Heart left ventricle (tissue), 16 donors: ENCODE measurements around the gene ABHD14A. TPM values are rescaled to one million over a fixed set of nuclear protein-coding genes. Genes with fewer than 3 reads are reported as not detected.

Experiments
- ATAC-seq, 4 donors: fragments of 200-7000 bp; cut with Tn5 transposase; one replicate each; pipeline ENCODE4 v1.9.1; 2020 to 2022; ENCODE audit warnings: moderate library complexity in 4 of 4, mild to moderate bottlenecking in 3 of 4, moderate number of reproducible peaks in 1 of 4
- DNase-seq, 5 donors: peaks; one replicate each; pipeline ENCODE4 v3.0.0-alpha.2; 2020
- H3K27ac ChIP-seq, 12 donors: fragments of 200-600 bp; sonication (generic) in 4 of 12; one replicate each; pipeline versions ENCODE4 v1.5.0 to v1.8.0; 2016 to 2022; ENCODE audit warnings: mild to moderate bottlenecking in 2 of 12
- H3K27me3 ChIP-seq, 9 donors: fragments of 200-600 bp; sonication (generic) in 2 of 9; one replicate each; pipeline versions ENCODE4 v1.5.1 to v1.8.0; 2016 to 2022; ENCODE audit warnings: mild to moderate bottlenecking in 3 of 9
- H3K36me3 ChIP-seq, 9 donors: fragments of 200-600 bp; sonication (generic) in 2 of 9; one replicate each; pipeline versions ENCODE4 v1.5.0 to v1.8.0; 2018 to 2022; ENCODE audit warnings: mild to moderate bottlenecking in 2 of 9
- H3K4me1 ChIP-seq, 12 donors: fragments of 200-600 bp; sonication (generic) in 4 of 12; one replicate each; pipeline versions ENCODE4 v1.5.0 to v1.8.0; 2016 to 2022; ENCODE audit warnings: mild to moderate bottlenecking in 3 of 12
- H3K4me3 ChIP-seq, 12 donors: fragments of 200-600 bp; sonication (generic) in 4 of 12; one replicate each; pipeline versions ENCODE4 v1.5.0 to v1.8.0; 2017 to 2022; ENCODE audit warnings: mild to moderate bottlenecking in 9 of 12, moderate library complexity in 4 of 12
- H3K9me3 ChIP-seq, 12 donors: fragments of 200-600 bp; sonication (generic) in 4 of 12; one replicate each; pipeline versions ENCODE4 v1.5.0 to v1.8.0; 2016 to 2022; ENCODE audit warnings: mild to moderate bottlenecking in 1 of 12
- CTCF ChIP-seq, 12 donors: fragments of 200-600 bp; sonication (generic) in 4 of 12; IDR thresholded peaks; one replicate each; pipeline versions ENCODE4 v1.5.0 to v1.8.0; 2018 to 2022; ENCODE audit warnings: antibody characterized with exemption in 12 of 12, mild to moderate bottlenecking in 5 of 12
- POLR2A ChIP-seq, 2 donors: fragments of 450-650 bp; IDR thresholded peaks; one replicate each; pipeline ENCODE4 v1.6.1; 2017; ENCODE audit warnings: antibody characterized with exemption in 2 of 2, mild to moderate bottlenecking in 2 of 2, moderate library complexity in 2 of 2
- WGBS, 4 donors: extraction: QIAGEN DNeasy Blood & Tissue Kit in 2 of 4; methylation state at CpG; one replicate each; pipeline versions ENCODE4 v1.1.5 to v1.1.7; 2013 to 2018; 5-methylcytosine and 5-hydroxymethylcytosine counted together
- intact Hi-C, 10 donors: fragments of 100-400 bp; cut with DNase I; formaldehyde crosslinking; loops; one replicate each; pipeline versions ENCODE4 v1.11.1 to v1.14.2; 2022
- polyA plus RNA-seq, 2 donors: library from polyadenylated mRNA; stranded (reverse); fragments of 200-250 nt; gene quantifications; one replicate each; pipeline ENCODE4 v1.2.3, GENCODE V29; 2013
- total RNA-seq, 9 donors: library from RNA; depleted of rRNA in 2 of 9; stranded (reverse); fragments of >200 nt in 2 of 9; fragmentation: NEBNext Ultra II Directional in 3 of 9; extraction: Animal tissue kit (Norgen Biotek cat#: 25700) in 3 of 9; gene quantifications; one replicate each; pipeline versions ENCODE4 v1.1.0 to v1.2.4, GENCODE V29; 2016 to 2023
- donor health status: ischemic (EF 13 %, LVEDD 7.1; RV severe dilation, severe dysfunction).
- donor health status: healthy with polysubstance abuse.
- donor health status: DM: no; HTN: yes; CAD: no.
- donor health status: DM: no; HTN: no; CAD: no.
- donor health status: ischemic (EF 25% LVEDD 6.9; RV normal size, moderate dysfunction).
- donor health status: ischemic (EF 25% LVEDD 5.7; RV mildly dilated, moderate dysfunction).
- donor health status: healthy.
- donor health status: DM: yes; HTN: yes; CAD: no.
- donor health status: ischemic (EF 35%, LVEDD 5.7; RV mildly dilated, moderate dysfunction).
- donor health status: nonischemic (EF 11% LVEDD 7.7; RV severe dilation, severe dysfunction).
- donor health status: DM: yes; HTN: yes; CAD: no.
- donor health status: PGD.
- donor health status: ischemic (EF 29% LVEDD 5.4; RV normal size, mild dysfunction).
- donor health status: nonischemic (EF 23%, LVEDD 6.1; RV moderate dilation, normal function).

Gene ABHD14A
- total and polyA plus RNA-seq, 11 donors = 17.7 to 70.3 (median 22.1) TPM

DNA sequence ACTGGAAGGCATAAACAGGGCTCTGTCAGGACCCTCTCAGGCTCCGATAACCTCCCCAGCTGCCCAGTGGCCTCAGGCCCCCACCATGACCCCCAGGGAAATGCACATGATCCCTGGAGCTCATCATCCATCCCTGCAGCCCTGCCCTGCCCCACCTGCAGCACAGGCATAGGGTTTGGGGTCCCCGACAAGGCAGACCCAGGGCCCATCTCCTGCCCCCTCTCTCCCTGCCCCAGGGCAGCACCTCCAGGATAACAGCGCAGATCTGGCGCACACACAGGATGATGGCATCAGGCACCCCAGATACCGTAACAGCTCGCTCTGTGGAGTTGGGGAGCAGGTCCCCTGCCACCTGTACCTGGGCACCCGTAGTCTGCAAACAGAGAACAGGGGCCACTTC is 15.2 kb upstream of the ABHD14A start:
- WGBS, 4 donors = 96 to 98% (median 97%) methylated on average over 7 of the region's 7 CpGs
- Histone ChIP-seq H3K4me1 (peaks cover 0 to 56% (median 31%) of the 10 kb centered on the region in 12 donors), H3K9me3 (no peaks in the 10 kb centered on the region)

DNA sequence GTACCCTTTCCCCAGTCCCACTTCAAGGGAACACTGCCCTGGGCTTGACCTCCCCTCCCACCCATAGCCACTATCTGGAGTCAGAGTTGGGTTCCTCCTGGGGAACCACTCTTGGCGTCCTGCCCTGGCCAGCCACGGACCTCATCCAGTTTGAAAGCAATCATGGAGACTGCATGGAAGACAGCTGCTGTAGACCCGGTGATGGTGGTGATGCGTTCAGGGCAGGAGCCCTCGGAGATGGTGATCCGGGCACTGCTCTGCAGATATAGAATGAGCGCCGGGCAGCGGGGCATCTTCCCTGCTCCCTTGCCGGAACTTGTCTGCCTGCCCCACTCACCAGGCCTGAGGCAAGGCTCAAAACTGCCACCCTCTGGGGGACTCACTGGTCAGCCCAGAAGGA is 14.5 kb upstream of the ABHD14A start:
- TF ChIP-seq CTCF (IDR thresholded peaks at IDR 0.05) (no peak), POLR2A (IDR thresholded peaks at IDR 0.05) (no peak)
- Histone ChIP-seq H3K9me3 (no peaks in the 10 kb centered on the region), H3K4me3 (no peak overlapping the region), H3K36me3 (peaks cover 0 to 34% (median 22%) of the 10 kb centered on the region in 9 donors), H3K27ac (no peak overlapping the region), H3K27me3 (peaks cover 0 to 15% (median 0%) of the 10 kb centered on the region in 9 donors), H3K4me1 (peaks cover 0 to 58% (median 37%) of the 10 kb centered on the region in 12 donors)
- intact Hi-C loops = loop anchor here in 1 of 10 donors (10.0 kb wide), 1 partner anchor 1606 kb away; the partner anchor contains the start of genes CYB561D2, NPRL2 and TMEM115
- ATAC-seq (no peak), DNase-seq (peak in 2 of 5 donors; percentile 17 to 55)
- WGBS, 4 donors = 59 to 91% (median 86%) methylated on average over 3 to 10 of the region's 10 CpGs

More for the DNA sequence above, 15.2 kb upstream of the ABHD14A start:
- TF ChIP-seq POLR2A (IDR thresholded peaks at IDR 0.05) (no peak), CTCF (IDR thresholded peaks at IDR 0.05) (no peak)
- ATAC-seq (no peak), DNase-seq (peak in 2 of 5 donors; percentile 1 to 53)
- H3K36me3 ChIP-seq = peaks cover 0 to 34% (median 22%) of the 10 kb centered on the region in 9 donors
- intact Hi-C loops = loop anchor here in 1 of 10 donors (10.0 kb wide), 1 partner anchor 1605 kb away; the partner anchor contains the start of genes CYB561D2, NPRL2 and TMEM115
- H3K4me3 ChIP-seq = no peak overlapping the region
- H3K27me3 ChIP-seq = peaks cover 0 to 21% (median 0%) of the 10 kb centered on the region in 9 donors
- H3K27ac ChIP-seq = no peak overlapping the region

GRCh38 chr3:51961011-51961410 is 13.9 kb upstream of the ABHD14A start:
- Histone ChIP-seq H3K27me3 (peaks cover 0 to 9% (median 0%) of the 10 kb centered on the region in 9 donors), H3K4me3 (no peak overlapping the region), H3K36me3 (peaks cover 0 to 34% (median 22%) of the 10 kb centered on the region in 9 donors), H3K9me3 (no peaks in the 10 kb centered on the region), H3K27ac (peak overlapping the region in 2 of 12 donors; percentile 79 to 80), H3K4me1 (peaks cover 0 to 58% (median 41%) of the 10 kb centered on the region in 12 donors)
- WGBS, 4 donors = 93 to 95% (median 95%) methylated on average over 16 to 18 of the region's 18 CpGs
- ATAC-seq (no peak), DNase-seq (peak in 1 of 5 donors; percentile 62)
- intact Hi-C loops = loop anchor here in 1 of 10 donors (10.0 kb wide), 1 partner anchor 1606 kb away; the partner anchor contains the start of genes CYB561D2, NPRL2 and TMEM115
- no peak for TF ChIP-seq CTCF (IDR thresholded peaks at IDR 0.05)
